GM18909 (cell line): ENCODE results near the gene ZNF697.
"Not testable (repeated sequence)": the region's sequence is repeated elsewhere in the genome, so short reads cannot be mapped to it uniquely, and the experiment has no call there.

Source experiments
- ATAC-seq: cut with Tn5 transposase; IDR thresholded peaks from one replicate; pipeline ENCODE4 v1.9.1; 2021; ENCODE audit warnings: mild to moderate bottlenecking; ENCODE audit not compliant: unreplicated experiment, poor library complexity

ZNF697 gene

DNA sequence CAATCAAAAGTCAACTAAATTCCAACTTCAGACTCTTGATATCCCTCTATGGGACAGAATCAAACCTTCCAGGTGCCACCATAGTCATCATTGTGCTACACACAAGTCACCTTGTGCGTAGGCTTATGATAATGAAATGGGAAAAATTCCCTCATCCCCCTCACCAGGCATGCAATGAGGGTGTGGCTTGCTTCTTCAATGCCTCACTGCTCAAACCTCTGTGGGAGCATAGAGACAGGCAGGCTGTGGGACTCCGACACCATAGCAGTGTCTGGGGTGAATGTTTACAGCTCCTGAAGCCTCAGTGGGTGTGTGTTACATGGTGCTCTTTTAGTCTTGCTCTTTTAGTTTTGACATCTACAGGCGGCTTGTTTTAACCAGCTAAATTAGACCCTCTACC, 42.4 kb downstream of the ZNF697 start:
- ATAC-seq, result no peak

GRCh38 chr1:119605080-119605479, 43.0 kb downstream of the ZNF697 start:
- ATAC-seq, result not testable (repeated sequence)

- ATAC-seq, result no peak
Observed at GRCh38 chr1:119603695-119604094, 44.4 kb downstream of the ZNF697 start.

DNA sequence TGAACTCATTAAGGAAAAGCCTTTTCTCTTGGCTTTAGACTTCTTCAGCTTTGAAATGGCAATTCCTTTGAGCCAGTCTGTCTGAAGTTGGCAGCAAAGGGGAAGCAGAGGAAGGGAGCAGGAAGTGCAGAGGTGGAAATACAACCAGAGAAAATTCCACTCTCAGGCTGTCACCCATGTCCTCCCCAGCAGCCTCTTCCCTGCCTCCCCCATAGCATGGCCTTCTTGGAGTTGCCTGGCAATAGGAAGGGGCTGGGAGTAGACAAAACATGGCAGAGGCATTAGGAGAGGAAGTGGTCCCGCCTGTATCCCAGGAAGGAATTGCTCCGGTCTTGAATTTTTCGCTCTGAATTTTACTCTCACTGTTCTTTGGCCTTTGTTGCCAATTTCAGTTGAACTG, 44.8 kb downstream of the ZNF697 start:
- not testable (repeated sequence) for ATAC-seq

DNA sequence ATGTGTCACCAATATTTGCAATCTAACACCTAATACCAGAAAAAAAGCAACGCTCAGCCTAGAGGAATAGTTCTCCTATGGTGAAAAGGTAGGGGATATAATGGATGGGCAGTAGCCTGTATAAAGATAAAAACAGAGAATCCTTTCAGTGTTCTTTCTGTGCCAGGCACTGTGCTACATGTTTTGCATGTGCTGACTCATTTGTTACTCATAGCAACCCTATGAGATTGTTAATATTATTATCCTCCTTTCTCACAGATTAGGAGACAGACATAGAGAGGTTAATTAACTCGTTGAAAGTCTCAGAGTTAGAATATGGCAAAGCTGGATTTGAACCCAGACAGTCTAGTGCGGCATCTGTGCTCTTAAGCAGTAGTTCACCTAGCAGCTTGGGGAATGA, 45.3 kb downstream of the ZNF697 start:
- not testable (repeated sequence) for ATAC-seq

- ATAC-seq, result no peak
Observed at GRCh38 chr1:119602169-119602568, 45.9 kb downstream of the ZNF697 start.

DNA sequence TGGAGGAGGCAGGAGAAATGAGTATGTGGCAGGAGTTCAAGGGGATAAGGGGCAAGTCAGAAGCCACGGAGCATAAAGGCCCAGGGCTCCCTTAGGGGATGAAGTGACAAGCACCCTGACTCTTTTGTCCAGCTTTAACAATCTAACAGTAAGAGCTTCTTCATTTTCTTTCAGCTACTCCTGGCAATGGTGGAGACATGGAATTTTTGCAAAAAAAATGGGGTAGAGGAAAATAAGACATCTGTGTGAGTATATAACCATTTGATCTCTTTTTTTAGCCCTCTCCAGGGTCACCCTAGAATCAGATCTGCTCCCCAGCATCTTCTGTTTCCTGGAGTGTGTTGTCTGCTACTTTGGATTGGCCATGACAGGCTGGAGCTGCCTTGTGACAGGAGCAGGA, 47.1 kb downstream of the ZNF697 start:
- no peak for ATAC-seq

- no peak for ATAC-seq
Observed at GRCh38 chr1:119600561-119600960, 47.5 kb downstream of the ZNF697 start.

DNA sequence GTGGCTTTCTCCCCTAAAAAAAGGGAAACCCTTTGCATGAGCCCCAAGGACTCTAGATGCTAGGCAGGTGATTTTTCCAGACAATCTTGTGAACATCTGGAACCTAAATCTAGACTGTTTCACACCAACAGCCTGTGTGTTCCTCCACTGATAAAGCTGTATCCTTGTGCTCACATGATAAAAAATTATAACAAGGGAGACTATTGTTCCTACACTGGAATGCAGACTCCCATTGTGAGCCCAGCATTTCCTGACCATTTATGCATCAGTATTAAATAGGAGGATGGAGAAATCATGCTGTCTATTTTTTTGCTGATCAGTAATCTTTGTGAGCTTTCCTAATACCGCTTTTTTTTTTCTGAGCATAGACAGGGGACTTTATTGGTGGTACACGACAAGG, 52.5 kb downstream of the ZNF697 start:
- no peak for ATAC-seq

DNA sequence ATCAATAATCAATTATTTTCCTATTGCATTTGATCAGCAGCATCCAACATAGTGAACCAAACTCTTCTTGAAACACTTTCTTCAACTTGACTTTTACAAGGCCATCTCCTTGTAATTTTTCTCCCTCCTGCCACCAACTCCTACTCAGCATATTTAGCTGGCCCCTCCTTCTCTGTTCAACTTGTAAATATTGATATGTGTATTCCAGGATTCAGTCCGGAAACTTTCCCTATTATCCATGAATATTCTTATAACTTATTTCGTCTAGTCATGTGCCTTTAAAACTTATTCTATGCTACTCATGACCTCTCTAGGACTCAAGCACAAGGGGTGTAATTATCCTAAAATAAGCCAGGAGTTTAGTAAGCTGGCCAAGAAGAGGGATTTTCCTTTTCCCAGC, 52.9 kb downstream of the ZNF697 start:
- no peak for ATAC-seq

DNA sequence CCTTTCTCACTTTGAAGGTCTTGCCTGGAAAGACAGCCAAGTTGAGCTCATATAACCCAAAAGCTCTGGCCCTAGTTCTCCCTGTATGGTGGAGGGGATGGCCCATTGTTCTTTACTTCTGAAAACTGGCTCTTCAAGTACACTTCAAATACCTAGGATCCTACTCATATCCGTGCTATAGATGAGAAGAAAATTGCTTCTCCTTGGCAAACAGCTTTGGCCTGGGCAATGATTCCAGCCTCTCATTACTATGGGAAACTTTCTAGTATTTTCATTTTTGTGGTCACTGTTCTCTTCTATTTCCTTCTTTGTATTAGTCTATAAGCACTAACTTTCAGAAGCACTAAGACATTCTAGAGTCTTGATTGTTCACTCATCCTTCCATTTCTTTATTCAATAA, 53.7 kb downstream of the ZNF697 start:
- ATAC-seq, result no peak

DNA sequence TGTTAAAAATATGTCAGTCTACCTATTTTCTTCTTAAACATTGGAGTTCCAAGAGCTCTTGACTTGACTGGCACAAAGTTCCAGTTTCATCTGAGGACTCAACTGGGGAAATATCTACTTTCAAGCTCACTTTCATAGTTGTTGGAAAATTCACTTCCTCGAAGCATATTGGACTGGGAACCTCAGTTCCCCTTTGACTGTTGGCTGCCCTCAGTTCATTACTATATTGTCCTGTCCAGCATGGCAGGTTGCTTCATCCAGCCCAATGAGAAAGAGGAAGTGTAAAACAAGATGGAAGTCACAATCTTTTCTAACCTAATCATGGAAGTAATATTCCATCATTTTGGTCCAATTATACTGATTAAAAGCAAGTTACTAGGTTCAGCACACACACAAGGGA, 54.3 kb downstream of the ZNF697 start:
- ATAC-seq, result no peak

DNA sequence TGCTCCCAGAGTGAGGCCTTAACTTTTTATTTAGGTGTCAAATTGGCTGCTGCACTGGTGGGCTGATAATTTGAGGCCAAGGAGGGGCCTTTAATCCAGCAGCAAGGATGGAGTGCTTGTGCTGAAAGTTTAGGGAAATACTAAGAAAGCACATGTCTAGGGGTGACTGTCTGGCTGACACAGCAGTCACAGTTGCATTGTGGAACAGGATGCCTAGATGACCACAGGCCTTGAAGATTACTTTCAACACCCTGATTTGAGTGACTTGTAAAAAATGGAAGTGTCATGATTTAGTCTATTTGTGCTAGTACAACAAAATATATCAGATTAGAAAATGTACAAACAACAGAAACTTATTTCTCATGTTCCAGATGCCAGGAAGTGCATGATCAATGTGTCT, 57.7 kb downstream of the ZNF697 start:
- ATAC-seq, result no peak

DNA sequence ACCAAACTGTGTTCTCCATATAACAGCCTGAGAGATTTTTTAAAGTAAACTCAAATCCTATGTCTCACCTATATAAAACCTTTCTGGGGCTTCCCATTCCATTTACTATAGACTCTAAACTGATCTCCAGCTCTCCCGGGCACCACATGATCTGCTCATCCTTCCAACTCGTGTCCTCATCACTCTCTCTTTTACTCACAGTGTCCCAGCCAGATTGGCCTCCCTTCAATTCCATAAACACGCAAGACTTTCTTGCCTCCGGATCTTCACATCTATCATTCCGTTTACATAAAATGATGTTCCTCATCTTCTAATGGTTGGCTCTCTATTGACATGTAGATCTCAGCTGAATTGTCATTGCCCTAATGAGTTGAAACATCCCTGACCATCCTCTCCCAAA, 59.4 kb downstream of the ZNF697 start:
- no peak for ATAC-seq

DNA sequence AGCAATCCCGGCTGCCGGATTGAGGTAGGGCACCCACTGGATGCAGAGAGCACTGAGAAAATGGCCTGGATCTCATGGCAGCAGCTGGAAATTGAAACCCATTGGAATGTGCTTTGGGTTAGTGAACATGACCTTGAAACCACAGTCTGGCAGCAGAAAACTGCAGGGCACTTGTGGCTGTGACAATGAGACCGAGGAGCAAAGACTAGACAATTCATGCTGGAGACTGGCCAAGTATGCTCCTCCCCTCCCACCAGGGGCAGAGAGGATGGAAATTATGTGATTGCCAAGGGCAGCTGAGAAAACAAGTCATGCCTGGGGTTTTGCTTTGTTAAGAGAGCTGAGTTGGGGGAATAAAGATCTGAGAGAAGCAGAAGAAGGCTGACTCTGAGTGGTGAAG, 60.7 kb downstream of the ZNF697 start:
- no peak for ATAC-seq

DNA sequence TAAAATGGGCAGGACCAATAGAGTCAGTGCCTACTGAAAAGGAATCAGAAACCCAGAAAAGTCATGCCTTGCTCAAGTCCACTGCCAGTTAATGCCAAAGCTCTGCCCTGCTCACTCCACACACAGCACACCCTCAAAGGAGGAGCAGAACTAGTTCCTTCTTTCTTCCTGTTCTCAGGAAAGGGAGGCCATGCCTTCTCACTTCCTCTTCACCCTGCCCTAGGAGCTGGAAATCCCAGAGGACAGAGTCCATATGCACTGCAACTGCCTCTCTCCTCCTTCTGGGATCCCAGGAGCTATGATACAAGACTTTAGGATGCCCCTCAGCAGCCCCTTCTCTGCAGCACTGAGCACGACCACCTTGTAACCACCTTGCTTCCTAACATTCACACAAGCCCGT, 62.3 kb downstream of the ZNF697 start:
- ATAC-seq, result not testable (repeated sequence)

DNA sequence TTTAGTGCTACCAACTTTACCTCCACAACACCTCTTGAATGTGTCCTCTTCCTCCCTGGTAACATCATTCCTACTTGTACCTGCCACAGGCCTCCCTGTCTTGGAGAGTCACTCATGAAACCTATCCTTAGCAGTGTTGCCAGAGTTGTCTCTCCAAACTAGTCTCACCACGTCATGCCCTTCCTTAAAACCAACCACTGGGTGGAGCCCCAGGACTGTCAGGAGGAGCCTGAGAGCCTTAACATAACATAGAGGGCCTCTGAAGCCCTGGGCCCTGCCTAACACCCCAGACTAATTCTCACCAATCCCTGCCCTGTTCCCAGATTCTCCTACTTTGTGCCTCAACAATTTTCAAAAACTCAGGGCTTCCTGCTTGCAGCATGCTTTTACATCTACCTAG, 65.3 kb downstream of the ZNF697 start:
- ATAC-seq, result no peak

DNA sequence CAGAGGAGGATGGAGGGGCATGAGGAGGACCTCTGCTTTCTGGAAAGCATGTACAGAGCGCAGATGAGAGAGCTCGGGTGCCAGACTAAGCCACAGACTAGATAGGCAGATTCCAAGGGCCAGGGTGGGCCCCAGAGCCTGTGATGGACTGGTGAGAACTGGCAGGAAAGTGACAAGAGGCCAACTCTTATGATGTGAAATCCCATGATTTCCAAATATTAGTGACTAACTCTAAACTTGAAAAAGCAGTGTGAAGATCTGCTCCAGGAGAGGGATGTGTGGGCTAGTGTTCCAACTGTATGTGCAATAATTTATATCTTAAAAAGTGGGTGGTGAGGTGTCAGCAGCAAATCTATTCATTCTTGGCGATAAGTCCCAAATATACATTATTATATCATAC, 67.0 kb downstream of the ZNF697 start:
- not testable (repeated sequence) for ATAC-seq

DNA sequence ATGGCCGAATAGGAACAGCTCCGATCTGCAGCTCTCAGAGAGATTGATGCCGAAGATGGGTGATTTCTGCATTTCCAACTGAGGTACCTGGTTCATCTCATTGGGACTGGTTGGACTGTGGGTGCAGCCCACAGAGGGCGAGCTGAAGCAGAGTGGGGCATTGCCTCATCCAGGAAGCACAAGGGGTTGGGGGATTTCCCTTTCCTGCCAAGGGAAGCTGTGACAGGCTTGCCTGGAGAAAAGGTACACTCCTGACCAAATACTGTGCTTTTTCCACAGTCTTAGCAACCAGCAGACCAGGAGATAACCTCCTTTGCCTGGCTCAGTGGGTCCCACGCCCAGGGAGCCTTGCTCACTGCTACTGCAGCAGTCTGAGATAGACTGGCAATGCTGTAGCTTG, 74.2 kb downstream of the ZNF697 start:
- ATAC-seq, result no peak

GRCh38 chr1:119569930-119570622, 78.0 kb downstream of the ZNF697 start:
- ATAC-seq, result not testable (repeated sequence)
